ENCODE measurements around the gene PCBP3. TPM values are rescaled to one million over a fixed set of nuclear protein-coding genes. Genes with fewer than 3 reads are reported as not detected.

PCBP3 gene
- total and polyA plus RNA-seq, 8 donors: 0.83 to 4.3 (median 1.7) TPM

DNA sequence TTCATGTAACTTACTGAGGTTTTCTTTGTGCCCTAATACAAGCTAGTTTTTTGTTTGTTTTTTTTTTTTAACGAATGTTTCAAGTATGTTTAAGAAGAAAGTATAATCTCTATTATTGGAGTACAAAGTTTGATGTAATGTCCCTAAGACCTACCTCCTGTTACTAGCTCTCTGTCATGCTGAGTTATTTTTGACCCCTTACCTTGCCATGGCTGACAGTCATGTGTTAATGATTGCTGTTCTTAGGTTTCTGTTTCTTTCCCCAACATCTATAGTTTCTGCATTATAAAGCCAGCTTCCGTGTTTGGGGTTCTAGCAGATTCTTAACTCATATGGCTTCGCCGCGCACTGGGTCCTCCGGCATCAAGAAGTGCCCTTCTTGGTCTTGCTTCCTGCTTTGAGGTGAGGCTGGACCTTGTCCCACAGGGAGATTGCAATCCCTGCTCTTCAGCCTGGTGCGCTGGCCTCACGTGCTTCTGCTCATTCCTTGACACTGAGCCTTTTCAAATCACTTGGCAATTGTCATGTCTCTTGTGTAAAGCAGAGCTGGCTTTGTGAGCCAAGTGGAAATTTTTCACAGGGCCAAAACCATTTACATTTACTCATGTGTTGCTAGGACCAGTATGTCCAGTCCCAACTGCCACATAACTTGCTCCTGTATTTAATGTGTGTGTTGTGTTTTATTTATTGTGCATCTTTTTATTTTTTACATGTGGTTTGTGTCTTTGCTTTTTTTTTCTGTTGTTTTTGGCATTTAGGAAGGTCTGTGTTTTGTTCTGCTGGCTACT lies 203.0 kb downstream of the PCBP3 start:
- Histone ChIP-seq H3K27me3 (no peaks in the 10 kb centered on the region), H3K4me1 (no peaks in the 10 kb centered on the region), H3K9me3 (no peaks in the 10 kb centered on the region), H3K4me3 (no peak overlapping the region), H3K36me3 (no peaks in the 10 kb centered on the region), H3K27ac (no peak overlapping the region)
- intact Hi-C loops (cut with DNase I): no loop called here
- DNase-seq: no peak
- peak in 1 of 4 donors; percentile 22 for ATAC-seq
- FAIRE-seq: no peak
- TF ChIP-seq, protein P1, sequence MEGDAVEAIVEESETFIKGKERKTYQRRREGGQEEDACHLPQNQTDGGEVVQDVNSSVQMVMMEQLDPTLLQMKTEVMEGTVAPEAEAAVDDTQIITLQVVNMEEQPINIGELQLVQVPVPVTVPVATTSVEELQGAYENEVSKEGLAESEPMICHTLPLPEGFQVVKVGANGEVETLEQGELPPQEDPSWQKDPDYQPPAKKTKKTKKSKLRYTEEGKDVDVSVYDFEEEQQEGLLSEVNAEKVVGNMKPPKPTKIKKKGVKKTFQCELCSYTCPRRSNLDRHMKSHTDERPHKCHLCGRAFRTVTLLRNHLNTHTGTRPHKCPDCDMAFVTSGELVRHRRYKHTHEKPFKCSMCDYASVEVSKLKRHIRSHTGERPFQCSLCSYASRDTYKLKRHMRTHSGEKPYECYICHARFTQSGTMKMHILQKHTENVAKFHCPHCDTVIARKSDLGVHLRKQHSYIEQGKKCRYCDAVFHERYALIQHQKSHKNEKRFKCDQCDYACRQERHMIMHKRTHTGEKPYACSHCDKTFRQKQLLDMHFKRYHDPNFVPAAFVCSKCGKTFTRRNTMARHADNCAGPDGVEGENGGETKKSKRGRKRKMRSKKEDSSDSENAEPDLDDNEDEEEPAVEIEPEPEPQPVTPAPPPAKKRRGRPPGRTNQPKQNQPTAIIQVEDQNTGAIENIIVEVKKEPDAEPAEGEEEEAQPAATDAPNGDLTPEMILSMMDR (IDR thresholded peaks at IDR 0.05): no peak
- WGBS, 2 donors: 69 to 72% methylated on average over 8 of the region's 8 CpGs

DNA sequence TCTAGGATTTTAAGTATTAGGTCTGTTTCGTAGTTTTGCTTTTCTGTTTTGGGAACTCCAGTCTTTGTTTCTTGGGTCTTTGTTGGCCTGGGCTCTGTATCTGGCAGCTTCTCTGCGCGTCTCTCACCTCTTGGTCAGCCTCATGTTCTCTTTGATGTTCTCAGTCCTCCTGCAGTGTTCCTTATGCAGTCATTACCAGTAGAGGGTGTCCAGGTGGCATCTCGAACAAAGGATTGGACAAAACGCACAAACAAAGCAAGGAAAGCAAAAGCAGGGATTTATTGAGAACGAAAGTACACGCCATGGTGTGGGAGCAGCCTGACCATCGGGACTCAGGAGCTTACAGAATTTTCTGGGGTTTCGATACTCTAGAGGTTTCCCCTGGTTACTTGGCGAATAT lies 204.3 kb downstream of the PCBP3 start:
- FAIRE-seq (no peak), DNase-seq (no peak), ATAC-seq (no peak)
- H3K4me1 ChIP-seq: no peaks in the 10 kb centered on the region
- H3K4me3 ChIP-seq: no peak overlapping the region
- no peaks in the 10 kb centered on the region for H3K9me3 ChIP-seq
- TF ChIP-seq, protein P1 (IDR thresholded peaks at IDR 0.05): no peak
- H3K27ac ChIP-seq: no peak overlapping the region
- H3K27me3 ChIP-seq: no peaks in the 10 kb centered on the region
- WGBS, 2 donors: 74 to 84% methylated on average over 10 of the region's 10 CpGs
- intact Hi-C loops (cut with DNase I): no loop called here
- no peaks in the 10 kb centered on the region for H3K36me3 ChIP-seq

DNA sequence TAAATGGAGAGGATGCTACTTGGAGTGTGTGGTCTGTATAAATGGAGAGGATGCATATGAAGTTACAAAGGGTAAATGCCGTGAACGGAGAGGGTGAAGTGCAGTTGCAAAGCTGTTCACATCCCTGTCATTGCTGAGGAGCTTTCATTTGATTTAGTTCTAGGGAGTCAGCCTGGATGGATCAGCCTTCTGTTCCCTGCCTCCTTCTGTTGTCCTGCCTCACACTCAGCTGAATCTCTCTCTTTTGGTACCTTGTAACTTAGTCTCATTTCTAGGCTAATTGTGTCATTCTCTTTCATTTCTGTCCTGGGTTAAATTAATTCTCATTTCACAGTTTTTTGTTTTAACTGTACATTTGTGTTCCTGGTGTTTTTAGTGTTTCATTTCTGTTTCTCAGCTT lies 204.8 kb downstream of the PCBP3 start:
- DNase-seq (no peak), FAIRE-seq (no peak), ATAC-seq (no peak)
- Histone ChIP-seq H3K9me3 (no peaks in the 10 kb centered on the region), H3K27me3 (no peaks in the 10 kb centered on the region), H3K36me3 (no peaks in the 10 kb centered on the region), H3K4me1 (no peaks in the 10 kb centered on the region), H3K4me3 (no peak overlapping the region), H3K27ac (no peak overlapping the region)
- 71 to 82% methylated on average over 2 of the region's 2 CpGs for WGBS, 2 donors
- intact Hi-C loops (cut with DNase I): no loop called here
- TF ChIP-seq, protein P1 (IDR thresholded peaks at IDR 0.05): no peak

DNA sequence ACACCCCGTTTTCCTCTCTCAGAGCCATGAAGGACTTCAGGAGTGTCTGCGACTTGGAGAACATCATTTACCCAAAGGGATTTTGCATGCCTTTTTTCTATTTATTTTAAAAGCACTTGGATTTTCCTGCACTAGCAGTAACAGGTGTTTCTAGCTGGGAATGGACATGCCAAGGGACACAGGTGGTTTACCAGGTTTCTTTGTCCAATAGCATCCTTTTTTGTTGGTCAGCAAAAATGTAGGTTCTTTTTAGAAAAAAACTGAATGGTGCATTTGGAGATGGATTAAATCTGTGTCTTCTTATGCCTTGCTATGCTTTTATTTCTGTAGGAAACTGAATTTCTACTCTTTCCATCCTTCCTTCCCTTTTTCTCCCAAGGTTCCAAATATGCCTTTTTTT lies 205.3 kb downstream of the PCBP3 start:
- no peaks in the 10 kb centered on the region for H3K4me1 ChIP-seq
- H3K27ac ChIP-seq: no peak overlapping the region
- TF ChIP-seq, protein P1 (IDR thresholded peaks at IDR 0.05): no peak
- no peaks in the 10 kb centered on the region for H3K27me3 ChIP-seq
- WGBS, 2 donors: 48 to 63% methylated on average over 2 of the region's 2 CpGs
- ATAC-seq: no peak
- no peaks in the 10 kb centered on the region for H3K9me3 ChIP-seq
- intact Hi-C loops (cut with DNase I): no loop called here
- DNase-seq: no peak
- H3K36me3 ChIP-seq: no peaks in the 10 kb centered on the region
- FAIRE-seq: no peak
- no peak overlapping the region for H3K4me3 ChIP-seq

DNA sequence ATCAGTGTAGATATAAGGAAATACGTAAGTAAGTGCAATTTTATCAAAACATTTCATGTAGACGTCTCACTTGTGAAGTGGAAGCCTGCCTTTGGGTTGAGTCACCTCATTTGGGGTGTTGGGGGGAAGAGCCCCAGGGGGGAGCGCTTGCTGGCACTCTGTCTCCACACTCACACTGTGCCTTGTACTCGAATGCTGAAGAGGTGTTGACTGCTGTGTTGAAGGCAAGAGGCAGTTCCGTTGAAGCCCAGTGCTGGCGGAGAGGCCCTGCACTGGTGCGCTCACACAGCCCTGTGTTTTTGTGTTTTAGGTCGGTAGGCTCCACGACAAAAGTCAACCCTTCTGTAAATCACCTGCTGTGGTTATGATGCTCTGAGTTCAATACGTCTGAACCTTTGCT lies 206.1 kb downstream of the PCBP3 start:
- no peaks in the 10 kb centered on the region for H3K9me3 ChIP-seq
- H3K36me3 ChIP-seq: no peaks in the 10 kb centered on the region
- H3K27me3 ChIP-seq: no peaks in the 10 kb centered on the region
- H3K27ac ChIP-seq: no peak overlapping the region
- intact Hi-C loops (cut with DNase I): no loop called here
- FAIRE-seq: no peak
- no peak for DNase-seq
- H3K4me3 ChIP-seq: no peak overlapping the region
- TF ChIP-seq, protein P1 (IDR thresholded peaks at IDR 0.05): no peak
- WGBS, 2 donors: 65 to 82% methylated on average over 10 of the region's 10 CpGs
- H3K4me1 ChIP-seq: no peaks in the 10 kb centered on the region
- ATAC-seq: no peak

Measured in pancreas (tissue), 10 donors.